ENCODE measurements around the gene EFNB2.

EFNB2 gene

GRCh38 chr13:106520251-106521054 lies 15.0 kb downstream of the EFNB2 start:
- TF ChIP-seq POLR2A (IDR thresholded peaks at IDR 0.05; ENCODE audit: extremely low read depth, insufficient read length) (no peak), CTCF (IDR thresholded peaks at IDR 0.05; ENCODE audit: low read depth, low read length) (peak; percentile 13)
- H3K4me3 ChIP-seq (ENCODE audit: low read depth, low read length): no peak overlapping the region
- peak; percentile 29 for DNase-seq (ENCODE audit: low read depth)

GRCh38 chr13:106518512-106518911 lies 16.9 kb downstream of the EFNB2 start:
- TF ChIP-seq MYC (IDR thresholded peaks at IDR 0.05; ENCODE audit: low read depth, low read length): no peak
- no peak for TF ChIP-seq CTCF (IDR thresholded peaks at IDR 0.05; ENCODE audit: low read depth, low read length)
- no peak for TF ChIP-seq POLR2A (IDR thresholded peaks at IDR 0.05; ENCODE audit: extremely low read depth, insufficient read length)
- no peak for TF ChIP-seq MAX (IDR thresholded peaks at IDR 0.05; ENCODE audit: low read depth, low read length)
- no peak overlapping the region for H3K4me3 ChIP-seq (ENCODE audit: low read depth, low read length)
- no peak for DNase-seq (ENCODE audit: low read depth)

- DNase-seq (ENCODE audit: low read depth): no peak
- TF ChIP-seq POLR2A (IDR thresholded peaks at IDR 0.05; ENCODE audit: extremely low read depth, insufficient read length) (no peak), MAX (IDR thresholded peaks at IDR 0.05; ENCODE audit: low read depth, low read length) (no peak), MYC (IDR thresholded peaks at IDR 0.05; ENCODE audit: low read depth, low read length) (no peak), CTCF (IDR thresholded peaks at IDR 0.05; ENCODE audit: low read depth, low read length) (no peak)
- no peak overlapping the region for H3K4me3 ChIP-seq (ENCODE audit: low read depth, low read length)
Observed at GRCh38 chr13:106517109-106517847, 18.2 kb downstream of the EFNB2 start.

- DNase-seq (ENCODE audit: low read depth): no peak
- H3K4me3 ChIP-seq (ENCODE audit: low read depth, low read length): no peak overlapping the region
- TF ChIP-seq MYC (IDR thresholded peaks at IDR 0.05; ENCODE audit: low read depth, low read length) (no peak), MAX (IDR thresholded peaks at IDR 0.05; ENCODE audit: low read depth, low read length) (no peak), POLR2A (IDR thresholded peaks at IDR 0.05; ENCODE audit: extremely low read depth, insufficient read length) (no peak), CTCF (IDR thresholded peaks at IDR 0.05; ENCODE audit: low read depth, low read length) (no peak)
Observed at GRCh38 chr13:106515635-106516254, 19.7 kb downstream of the EFNB2 start.

GRCh38 chr13:106514928-106515634 lies 20.4 kb downstream of the EFNB2 start:
- no peak for TF ChIP-seq MYC (IDR thresholded peaks at IDR 0.05; ENCODE audit: low read depth, low read length)
- no peak overlapping the region for H3K4me3 ChIP-seq (ENCODE audit: low read depth, low read length)
- DNase-seq (ENCODE audit: low read depth): no peak

Data from NB4 (cell line).